Panc1 (cell line): ENCODE measurements around the gene GRM4. TPM values are rescaled to one million over a fixed set of nuclear protein-coding genes. Genes with fewer than 3 reads are reported as not detected.

ENCODE experiments used
- ATAC-seq: fragments of 200-7000 bp; cut with Tn5 transposase; 2 replicates; pipeline ENCODE4 v1.9.1; 2020; ENCODE audit warnings: mild to moderate bottlenecking, moderate library complexity
- BruUV-seq: library from RNA; stranded (reverse); fragments of 400-500 nt; replicated peaks from 2 replicates; lab custom pipeline; 2021; lab: Mats Ljungman, UMichigan
- CTCF ChIA-PET: fragments of 300-600 bp; sonication (Branson Sonifier 250); formaldehyde crosslinking; loops from one replicate; lab custom pipeline; 2022; ENCODE audit warnings: antibody characterized with exemption; lab: Charles Lee
- POLR2A ChIA-PET: fragments of 300-600 bp; sonication (Branson Sonifier 250); formaldehyde crosslinking; loops from one replicate; lab custom pipeline; 2022; ENCODE audit warnings: antibody characterized with exemption; lab: Charles Lee
- DNase-seq: peaks from one replicate; pipeline ENCODE4 v3.0.0-alpha.2; 2010; ENCODE audit warnings: low read depth, low spot score
- H3K27ac ChIP-seq: 2 replicates; pipeline ENCODE4 v1.5.1; 2011; ENCODE audit warnings: mild to moderate bottlenecking, low read length, inconsistent platforms
- H3K27me3 ChIP-seq: fragments of 200-500 bp; sonication (Bioruptor generic); 2 replicates; pipeline ENCODE4 v1.6.0; 2014; ENCODE audit warnings: low read length, inconsistent platforms; ENCODE audit not compliant: control insufficient read depth, insufficient read depth
- H3K36me3 ChIP-seq: fragments of 200-500 bp; sonication (Bioruptor generic); 2 replicates; pipeline ENCODE4 v1.5.1; 2014; ENCODE audit warnings: inconsistent platforms, mild to moderate bottlenecking, low read length, moderate library complexity; ENCODE audit not compliant: control insufficient read depth, insufficient read depth
- H3K4me1 ChIP-seq: 2 replicates; pipeline ENCODE4 v1.5.1; 2011; ENCODE audit warnings: inconsistent platforms, mild to moderate bottlenecking, low read length, moderate library complexity; ENCODE audit not compliant: control insufficient read depth, insufficient read depth
- H3K4me3 ChIP-seq, 2 experiments: 2 replicates each; pipeline ENCODE4 v1.5.1; 2011 to 2012; ENCODE audit warnings: low read depth in 2 of 2, low read length in 2 of 2, mild to moderate bottlenecking in 2 of 2, inconsistent platforms in 1 of 2, moderate library complexity in 1 of 2
- H3K9me3 ChIP-seq: fragments of 200-500 bp; sonication (Bioruptor generic); 2 replicates; pipeline ENCODE4 v1.5.1; 2014; ENCODE audit warnings: low read depth, mild to moderate bottlenecking, inconsistent platforms, low read length, moderate library complexity; ENCODE audit not compliant: control insufficient read depth, insufficient read depth
- CTCF ChIP-seq: fragments of 450-650 bp; IDR thresholded peaks from 2 replicates; pipeline ENCODE4 v1.5.1; 2017; ENCODE audit warnings: mild to moderate bottlenecking
- POLR2AphosphoS5 ChIP-seq: IDR thresholded peaks from 2 replicates; pipeline ENCODE4 v1.6.1; 2012; ENCODE audit warnings: mild to moderate bottlenecking, low read depth, low read length, moderate library complexity
- REST ChIP-seq, 2 experiments: IDR thresholded peaks; 2 replicates each; pipeline ENCODE4 v1.6.1; 2011 to 2012; ENCODE audit warnings: low read depth in 2 of 2, control low read depth in 1 of 2, low read length in 1 of 2, mild to moderate bottlenecking in 1 of 2, moderate library complexity in 1 of 2; ENCODE audit not compliant: insufficient read depth in 1 of 2
- SIN3A ChIP-seq: IDR thresholded peaks from 2 replicates; pipeline ENCODE4 v1.6.1; 2012; ENCODE audit warnings: low read depth, mild to moderate bottlenecking, low read length, moderate library complexity, borderline replicate concordance; ENCODE audit not compliant: insufficient read depth
- TCF7L2 ChIP-seq: IDR thresholded peaks from 2 replicates; pipeline ENCODE4 v1.6.1; 2011; ENCODE audit warnings: mild to moderate bottlenecking, low read depth, low read length, inconsistent platforms
- in situ Hi-C: cut with HindIII; loops from 2 replicates; pipeline ENCODE4 v1.10.0; 2016; ENCODE audit warnings: low sequenced_read_pairs, low pct_unique_long_range_greater_than_20kb
- intact Hi-C: fragments of 100-400 bp; cut with micrococcal nuclease; formaldehyde crosslinking; loops from one replicate; pipeline ENCODE4 v1.10.0; 2022; ENCODE audit not compliant: unreplicated experiment
- total RNA-seq: library from RNA; stranded (reverse); gene quantifications from one replicate; pipeline ENCODE4 v1.2.1, GENCODE V29; 2021; ENCODE audit not compliant: unreplicated experiment

Gene GRM4
- total RNA-seq, 1 experiment from 2014 or later = 1.3 TPM

- no peak for ATAC-seq
- Histone ChIP-seq H3K27ac (no peak overlapping the region), H3K4me3 (no peak overlapping the region), H3K9me3 (no peaks in the 10 kb centered on the region), H3K27me3 (peaks cover 3% of the 10 kb centered on the region), H3K4me1 (no peaks in the 10 kb centered on the region), H3K36me3 (no peaks in the 10 kb centered on the region)
- POLR2A ChIA-PET = no interaction called here
- in situ Hi-C loops = no loop called here
- BruUV-seq = no TSS peak
- DNase-seq = no peak
- CTCF ChIA-PET = interaction anchor here (0.6 to 0.7 kb wide), 2 partner anchors 56 to 370 kb away, joined by 11 read pairs; no protein-coding TSS in a partner anchor
- intact Hi-C loops = no loop called here
- TF ChIP-seq TCF7L2 (no peak), REST (IDR thresholded peaks at IDR 0.05; ENCODE audit: insufficient read depth in 1 of 2, low read depth in 2 of 2, low read length in 1 of 2) (no peak), POLR2AphosphoS5 (no peak), CTCF (no peak), SIN3A (no peak)
Observed at GRCh38 chr6:34110610-34111009, 35.3 kb downstream of the GRM4 start.

GRCh38 chr6:34108176-34108575 is 37.7 kb downstream of the GRM4 start:
- Histone ChIP-seq H3K9me3 (no peaks in the 10 kb centered on the region), H3K36me3 (no peaks in the 10 kb centered on the region), H3K27me3 (peaks cover 3% of the 10 kb centered on the region), H3K4me3 (no peak overlapping the region), H3K4me1 (no peaks in the 10 kb centered on the region), H3K27ac (no peak overlapping the region)
- intact Hi-C loops = no loop called here
- POLR2A ChIA-PET = no interaction called here
- TF ChIP-seq SIN3A (no peak), REST (IDR thresholded peaks at IDR 0.05; ENCODE audit: insufficient read depth in 1 of 2, low read depth in 2 of 2, low read length in 1 of 2) (no peak), POLR2AphosphoS5 (no peak), TCF7L2 (no peak), CTCF (no peak)
- no TSS peak for BruUV-seq
- in situ Hi-C loops = no loop called here
- peak; percentile 33; the same call in 1 of the 2 replicates for ATAC-seq
- CTCF ChIA-PET = no interaction called here
- no peak for DNase-seq
